Ovary (tissue), 9 donors: ENCODE results near the gene EDNRA. TPM values are rescaled to one million over a fixed set of nuclear protein-coding genes. Genes with fewer than 3 reads are reported as not detected.

Experiments used
- DNase-seq, 5 donors: peaks; one replicate each; pipeline ENCODE4 v3.0.0-alpha.2; 2019 to 2020
- H3K27ac ChIP-seq, 2 donors: fragments of 200-600 bp; one replicate each; pipeline versions ENCODE4 v1.5.1 to v1.8.0; 2019 to 2022
- H3K27me3 ChIP-seq: fragments of 200-600 bp; one replicate; pipeline ENCODE4 v1.8.0; 2022
- H3K36me3 ChIP-seq: fragments of 200-600 bp; sonication (generic); one replicate; pipeline ENCODE4 v1.5.1; 2019
- H3K4me1 ChIP-seq: one replicate; pipeline ENCODE4 v1.8.1; 2013; ENCODE audit warnings: mild to moderate bottlenecking, moderate library complexity; ENCODE audit not compliant: insufficient read depth
- H3K4me3 ChIP-seq: fragments of 200-600 bp; sonication (generic); one replicate; pipeline ENCODE4 v1.5.1; 2017
- H3K9me3 ChIP-seq, 2 donors: fragments of 200-600 bp in 1 of 2; sonication (generic) in 1 of 2; one replicate each; pipeline versions ENCODE4 v1.5.1 to v1.8.1; 2013 to 2019; ENCODE audit warnings: mild to moderate bottlenecking in 1 of 2, moderate library complexity in 1 of 2
- EP300 ChIP-seq: sonication (generic); formaldehyde crosslinking; IDR thresholded peaks from one replicate; pipeline ENCODE4 v1.6.1; 2017; ENCODE audit warnings: antibody characterized with exemption
- POLR2A ChIP-seq: fragments of 450-650 bp; IDR thresholded peaks from one replicate; pipeline ENCODE4 v1.6.1; 2017; ENCODE audit warnings: antibody characterized with exemption, mild to moderate bottlenecking, moderate library complexity
- WGBS, 3 donors: extraction: QIAGEN DNeasy Blood & Tissue Kit in 1 of 3; methylation state at CpG; one replicate each; pipeline versions ENCODE4 v1.1.5 to v1.1.7; 2013 to 2017; 5-methylcytosine and 5-hydroxymethylcytosine counted together
- intact Hi-C, 4 donors: fragments of 100-400 bp; cut with DNase I; formaldehyde crosslinking; loops; one replicate each; pipeline versions ENCODE4 v1.11.0 to v1.15.1; 2022 to 2023
- polyA plus RNA-seq, 2 donors: library from polyadenylated mRNA; stranded (reverse); fragments of 200-250 nt in 1 of 2; fragments of 350-450 nt in 1 of 2; fragmentation: Illumina TruSeq in 1 of 2; extraction: RNeasy Lipid Tissue Mini Kit (QIAGEN cat#74804) in 1 of 2; gene quantifications; one replicate each; pipeline ENCODE4 v1.2.3, GENCODE V29; 2013 to 2014
- total RNA-seq, 7 donors: library from RNA; depleted of rRNA in 2 of 7; stranded (reverse); fragments of >200 nt in 2 of 7; fragmentation: NEBNext Ultra II Directional in 3 of 7; extraction: Animal tissue kit (Norgen Biotek cat#: 25700) in 3 of 7; gene quantifications; one replicate each; pipeline versions ENCODE4 v1.1.0 to v1.2.4, GENCODE V29; 2016 to 2023
- TF ChIP-seq, protein P1 (sequence below), 3 donors: fragments of 450-650 bp in 2 of 3; fragments of 200-600 bp in 1 of 3; IDR thresholded peaks; one replicate each; pipeline versions ENCODE4 v1.5.1 to v1.8.0; 2016 to 2022; ENCODE audit warnings: antibody characterized with exemption in 3 of 3, mild to moderate bottlenecking in 1 of 3
- donor health status: DM: no; HTN: no; CAD: no; lungs with moderate emphysema.
- donor health status: DM: no; HTN: no; CAD: no.
- donor health status: Bipolar disorder and iron deficiency.
- donor health status: DM: yes; HTN: yes; CAD: no.
- donor health status: DM: no; HTN: no; CAD: no.
- donor health status: DM: yes; HTN: yes; CAD: no.

EDNRA gene
- total and polyA plus RNA-seq, 9 donors, result 28.4 to 110 (median 61.7) TPM

DNA sequence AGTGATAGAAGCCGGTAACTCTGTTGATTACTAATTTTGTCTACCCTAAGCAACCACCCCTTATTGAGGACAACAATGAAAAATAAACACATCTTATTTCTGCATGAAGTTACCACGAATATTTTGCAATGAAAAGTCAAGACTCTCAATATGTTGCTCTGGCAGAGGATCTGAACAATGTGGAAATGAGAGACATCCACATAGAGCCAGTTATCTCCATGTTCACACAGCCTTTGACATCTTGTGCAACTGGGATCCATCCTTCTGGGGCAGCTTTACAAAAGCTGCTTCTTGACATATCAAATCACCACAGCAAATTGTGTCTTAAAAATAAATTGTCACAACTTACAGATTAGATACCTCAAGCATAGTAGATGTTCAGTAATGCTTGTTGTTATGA lies 10.2 kb downstream of the EDNRA start:
- no peak overlapping the region for H3K4me3 ChIP-seq
- no peak overlapping the region for H3K27ac ChIP-seq
- 50 to 57% (median 56%) methylated on average over 2 of the region's 2 CpGs for WGBS, 3 donors
- intact Hi-C loops, result no loop called here
- TF ChIP-seq EP300 (no peak), POLR2A (no peak)
- TF ChIP-seq, protein P1, sequence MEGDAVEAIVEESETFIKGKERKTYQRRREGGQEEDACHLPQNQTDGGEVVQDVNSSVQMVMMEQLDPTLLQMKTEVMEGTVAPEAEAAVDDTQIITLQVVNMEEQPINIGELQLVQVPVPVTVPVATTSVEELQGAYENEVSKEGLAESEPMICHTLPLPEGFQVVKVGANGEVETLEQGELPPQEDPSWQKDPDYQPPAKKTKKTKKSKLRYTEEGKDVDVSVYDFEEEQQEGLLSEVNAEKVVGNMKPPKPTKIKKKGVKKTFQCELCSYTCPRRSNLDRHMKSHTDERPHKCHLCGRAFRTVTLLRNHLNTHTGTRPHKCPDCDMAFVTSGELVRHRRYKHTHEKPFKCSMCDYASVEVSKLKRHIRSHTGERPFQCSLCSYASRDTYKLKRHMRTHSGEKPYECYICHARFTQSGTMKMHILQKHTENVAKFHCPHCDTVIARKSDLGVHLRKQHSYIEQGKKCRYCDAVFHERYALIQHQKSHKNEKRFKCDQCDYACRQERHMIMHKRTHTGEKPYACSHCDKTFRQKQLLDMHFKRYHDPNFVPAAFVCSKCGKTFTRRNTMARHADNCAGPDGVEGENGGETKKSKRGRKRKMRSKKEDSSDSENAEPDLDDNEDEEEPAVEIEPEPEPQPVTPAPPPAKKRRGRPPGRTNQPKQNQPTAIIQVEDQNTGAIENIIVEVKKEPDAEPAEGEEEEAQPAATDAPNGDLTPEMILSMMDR (IDR thresholded peaks at IDR 0.05), result no peak
- H3K9me3 ChIP-seq, result no peaks in the 10 kb centered on the region
- H3K36me3 ChIP-seq, result no peaks in the 10 kb centered on the region
- no peak for DNase-seq
- H3K27me3 ChIP-seq, result no peaks in the 10 kb centered on the region
- H3K4me1 ChIP-seq, result peaks cover 22% of the 10 kb centered on the region

DNA sequence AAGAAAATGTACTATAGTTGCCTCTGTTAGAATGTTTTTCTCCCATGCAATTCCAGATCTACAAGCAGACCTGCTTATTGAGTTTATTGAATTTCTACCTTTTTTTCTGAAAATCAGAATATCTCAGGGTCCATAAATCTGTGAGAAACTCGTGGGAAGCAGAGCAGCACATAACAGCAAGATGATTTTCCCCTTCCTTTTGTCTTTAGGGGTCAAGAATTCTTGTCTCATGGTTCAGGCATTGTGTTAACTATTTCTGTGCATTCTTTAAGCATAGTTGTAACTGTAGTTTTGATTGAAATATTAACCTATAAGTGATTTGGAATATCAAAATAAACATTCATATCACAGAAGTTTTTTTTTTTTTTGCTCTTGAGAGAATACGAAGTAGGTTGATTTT lies 11.4 kb downstream of the EDNRA start:
- no peak overlapping the region for H3K4me3 ChIP-seq
- 41 to 43% (median 42%) methylated on average over 2 of the region's 2 CpGs for WGBS, 3 donors
- intact Hi-C loops, result no loop called here

DNA sequence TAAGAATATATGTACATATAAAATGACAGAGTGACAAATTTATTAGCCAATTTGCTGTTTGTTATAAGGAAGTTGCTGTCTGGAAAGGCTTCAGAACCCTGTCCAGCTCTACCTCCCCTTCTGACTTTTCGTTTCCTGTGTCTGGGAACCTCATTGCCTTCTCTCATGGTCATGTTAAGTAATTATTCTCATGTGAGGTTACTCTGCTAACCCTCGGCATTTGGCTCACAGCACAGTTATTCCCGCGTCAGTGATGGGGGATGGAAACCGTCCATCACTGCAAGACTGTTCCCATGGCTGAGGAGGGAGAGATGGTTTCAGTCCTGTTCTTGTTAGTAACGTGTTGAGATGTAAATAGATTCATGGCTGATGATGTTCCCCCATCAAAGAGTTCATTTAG lies 11.9 kb downstream of the EDNRA start:
- TF ChIP-seq EP300, result no peak
- H3K27ac ChIP-seq, result no peak overlapping the region
- peak in 4 of 5 donors; percentile 24 to 45 (median 41) for DNase-seq
- peaks cover 15% of the 10 kb centered on the region for H3K4me1 ChIP-seq
- H3K27me3 ChIP-seq, result no peaks in the 10 kb centered on the region
- H3K9me3 ChIP-seq, result no peaks in the 10 kb centered on the region
- H3K36me3 ChIP-seq, result no peaks in the 10 kb centered on the region
- no peak overlapping the region for H3K4me3 ChIP-seq
- WGBS, 3 donors, result 22 to 35% (median 25%) methylated on average over 6 of the region's 6 CpGs
- intact Hi-C loops, result no loop called here

More for the DNA sequence above, 11.4 kb downstream of the EDNRA start:
- DNase-seq, result no peak
- no peak for TF ChIP-seq EP300
- TF ChIP-seq, protein P1 (IDR thresholded peaks at IDR 0.05), result no peak
- no peak for TF ChIP-seq POLR2A
- Histone ChIP-seq H3K9me3 (no peaks in the 10 kb centered on the region), H3K27ac (no peak overlapping the region), H3K4me1 (peaks cover 15% of the 10 kb centered on the region), H3K36me3 (no peaks in the 10 kb centered on the region), H3K27me3 (no peaks in the 10 kb centered on the region)

DNA sequence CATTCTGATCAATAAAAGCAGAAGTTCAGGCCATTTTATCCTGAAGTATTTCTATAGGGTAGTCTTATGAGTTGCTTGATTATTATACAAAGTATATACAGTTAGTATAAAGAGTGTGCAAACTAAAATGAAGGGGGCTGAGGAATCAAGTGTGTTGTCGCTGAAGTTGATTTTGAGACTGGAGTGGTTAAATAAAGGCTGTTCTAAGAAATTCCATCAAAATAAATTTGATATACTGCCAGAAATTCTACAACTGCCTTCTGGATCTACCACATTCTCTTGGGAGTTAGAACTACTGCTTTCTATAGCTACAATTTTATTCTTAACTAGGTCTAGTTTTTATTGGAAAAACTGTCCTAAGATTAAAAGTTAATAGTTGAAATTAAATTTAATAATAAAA lies 12.4 kb downstream of the EDNRA start:
- Histone ChIP-seq H3K4me1 (peaks cover 14% of the 10 kb centered on the region), H3K27me3 (no peaks in the 10 kb centered on the region), H3K9me3 (no peaks in the 10 kb centered on the region), H3K27ac (no peak overlapping the region), H3K4me3 (no peak overlapping the region), H3K36me3 (no peaks in the 10 kb centered on the region)
- WGBS, 3 donors, result 78 to 85% (median 83%) methylated on average over 1 of the region's 1 CpG
- no peak for TF ChIP-seq POLR2A
- TF ChIP-seq, protein P1 (IDR thresholded peaks at IDR 0.05), result no peak
- TF ChIP-seq EP300, result no peak
- intact Hi-C loops, result no loop called here
- no peak for DNase-seq

DNA sequence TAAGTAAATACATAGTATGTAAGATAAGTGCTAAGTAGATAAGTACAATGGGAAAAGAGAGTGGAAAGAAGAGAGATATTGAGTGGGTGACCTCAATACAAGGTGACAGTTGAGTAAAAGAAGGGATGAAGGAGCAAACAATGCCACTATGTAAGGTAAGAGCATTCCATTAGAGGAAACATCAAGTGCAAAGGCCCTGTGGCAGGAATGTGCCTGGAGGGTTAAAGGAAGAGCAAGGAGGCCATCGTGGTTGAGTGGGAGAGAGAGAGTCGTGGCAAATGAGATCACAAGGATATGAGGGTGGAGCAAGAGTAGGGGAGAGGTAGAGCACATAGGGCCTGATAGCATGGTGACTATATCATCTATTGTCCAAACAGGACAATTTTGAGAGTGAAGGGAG lies 13.4 kb downstream of the EDNRA start:
- Histone ChIP-seq H3K4me3 (no peak overlapping the region), H3K27me3 (no peaks in the 10 kb centered on the region), H3K9me3 (no peaks in the 10 kb centered on the region), H3K4me1 (peaks cover 14% of the 10 kb centered on the region), H3K36me3 (no peaks in the 10 kb centered on the region), H3K27ac (no peak overlapping the region)
- WGBS, 3 donors, result 76 to 83% (median 81%) methylated on average over 2 of the region's 2 CpGs
- DNase-seq, result no peak
- TF ChIP-seq POLR2A, result no peak
- TF ChIP-seq EP300, result no peak
- TF ChIP-seq, protein P1 (IDR thresholded peaks at IDR 0.05), result no peak
- intact Hi-C loops, result no loop called here
